Lung microvascular endothelial cell (primary cell): Measurements from ENCODE around the gene SMIM41. TPM values are rescaled to one million over a fixed set of nuclear protein-coding genes. Genes with fewer than 3 reads are reported as not detected.

Experiments used
- DNase-seq, 2 donors: peaks; one replicate each; pipeline versions ENCODE4 v3.0.0 to v3.0.0-alpha.2; 2010; ENCODE audit warnings: low read depth in 2 of 2
- total RNA-seq: library from RNA; depleted of rRNA; stranded (reverse); fragments of >200 nt; gene quantifications from 2 replicates; pipeline ENCODE4 v1.2.1, GENCODE V29; 2014

The SMIM41 gene
- total RNA-seq, 1 donor from 2014 or later, result not detected

DNA sequence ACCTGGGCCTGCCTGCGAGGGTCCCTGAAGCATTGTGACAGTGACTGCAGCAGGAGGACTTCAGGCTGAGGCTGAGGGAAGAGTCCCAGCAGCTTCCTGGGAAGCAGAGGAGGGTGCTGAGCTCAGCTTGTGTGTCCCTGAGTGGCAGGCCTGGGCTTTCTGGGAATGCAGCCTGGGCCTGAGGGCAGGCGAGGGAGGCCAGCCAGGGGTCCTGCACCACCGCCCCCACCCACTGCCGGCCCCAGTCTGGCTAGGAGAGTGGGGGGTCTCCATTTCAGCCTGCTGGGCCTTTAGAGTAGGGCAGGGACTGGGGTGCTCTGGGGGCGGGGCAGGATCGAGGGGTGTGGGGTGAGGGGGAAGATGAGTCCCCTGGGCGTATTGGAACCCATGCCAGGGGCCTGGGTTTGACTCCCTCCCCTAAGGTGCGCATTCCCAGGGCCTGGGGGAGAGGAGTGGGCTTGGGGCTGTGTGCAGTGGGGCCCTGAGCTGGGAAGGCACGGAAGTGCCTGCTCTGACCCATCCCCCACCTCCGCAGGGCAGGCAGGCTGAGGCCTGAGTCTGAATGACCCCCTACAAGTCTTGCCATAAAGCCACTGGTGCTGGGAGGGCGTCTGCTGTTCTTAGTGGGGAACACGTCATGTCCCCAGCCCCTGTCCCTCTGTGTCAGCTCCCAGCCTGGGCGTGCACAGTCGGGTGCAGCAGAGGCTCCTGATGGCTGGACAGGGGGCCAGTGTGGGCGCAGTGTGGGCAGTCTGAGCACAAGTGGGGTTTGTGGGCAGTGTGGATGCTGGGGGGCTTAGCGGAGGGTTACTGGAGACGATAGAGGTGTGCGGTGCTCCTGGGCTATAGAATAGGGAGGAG is 66.0 kb downstream of the SMIM41 start:
- DNase-seq, result no peak

GRCh38 chr12:52146089-52146821 is 66.8 kb downstream of the SMIM41 start:
- no peak for DNase-seq

DNA sequence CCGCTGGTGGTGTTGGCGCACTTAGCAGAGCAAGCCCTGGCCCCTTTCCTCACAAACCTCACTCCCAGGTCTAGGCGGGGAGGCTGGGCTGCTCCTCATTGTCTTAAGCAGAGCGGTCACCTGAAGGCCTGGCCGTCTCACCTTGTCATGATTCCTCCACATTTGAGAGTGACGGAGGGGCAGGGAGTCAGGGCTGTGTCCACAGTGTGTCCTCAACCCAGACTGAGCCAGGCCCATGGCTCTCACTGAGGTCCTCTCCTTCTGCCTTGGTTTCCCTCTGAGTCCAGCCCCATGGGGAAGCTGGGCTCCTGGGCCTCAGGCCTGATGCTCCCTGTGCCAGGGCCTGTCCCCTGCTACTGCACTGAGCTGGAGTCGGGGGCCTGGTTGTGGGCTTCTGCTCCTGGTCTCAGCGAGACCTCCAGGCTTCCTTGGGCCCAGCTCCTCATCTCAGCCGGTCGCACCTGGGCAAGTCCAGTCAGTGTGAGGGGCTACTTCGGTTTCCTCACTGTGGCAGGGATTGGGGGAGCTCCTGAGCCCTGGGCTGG is 67.4 kb downstream of the SMIM41 start:
- no peak for DNase-seq

DNA sequence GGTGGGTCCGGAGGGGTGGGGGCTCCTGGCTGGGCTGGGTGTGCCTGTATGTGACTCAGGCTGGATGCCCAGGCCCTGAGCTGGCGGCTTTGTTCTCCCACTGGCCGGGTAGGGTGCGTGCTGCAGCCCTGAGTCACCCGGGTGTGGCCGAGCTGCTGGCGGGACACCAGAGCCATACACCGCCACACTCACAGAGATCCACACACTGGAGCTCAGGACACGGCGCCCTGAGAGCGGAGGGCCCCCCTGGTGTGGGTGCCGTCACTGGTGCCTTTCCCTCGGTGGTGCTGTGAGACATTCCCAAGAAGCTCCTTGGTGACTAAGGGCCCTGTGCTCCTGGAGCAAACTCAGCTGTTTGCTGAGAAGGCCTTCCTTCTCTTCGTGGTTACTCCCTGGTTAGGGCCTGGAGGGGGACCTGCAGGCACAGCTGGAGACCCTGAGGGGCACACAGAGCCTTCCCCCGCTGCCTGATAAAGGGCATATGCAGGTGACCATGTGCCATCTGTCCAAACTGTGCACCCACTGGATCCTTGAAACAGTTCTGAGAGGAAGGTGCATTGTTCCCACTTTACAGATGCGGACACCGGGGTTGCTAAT is 68.0 kb downstream of the SMIM41 start:
- DNase-seq, result peak; percentile 90 to 98

- DNase-seq, result no peak
Measured at GRCh38 chr12:52147964-52148463, 68.5 kb downstream of the SMIM41 start.

- no peak for DNase-seq
Measured at GRCh38 chr12:52148464-52149181, 69.1 kb downstream of the SMIM41 start.

GRCh38 chr12:52149182-52149641 is 69.7 kb downstream of the SMIM41 start:
- no peak for DNase-seq

- peak in 1 of 2 donors; percentile 33 for DNase-seq
Measured at GRCh38 chr12:52149651-52150241, 70.2 kb downstream of the SMIM41 start.

GRCh38 chr12:52151153-52151836 is 71.8 kb downstream of the SMIM41 start:
- DNase-seq, result no peak

DNA sequence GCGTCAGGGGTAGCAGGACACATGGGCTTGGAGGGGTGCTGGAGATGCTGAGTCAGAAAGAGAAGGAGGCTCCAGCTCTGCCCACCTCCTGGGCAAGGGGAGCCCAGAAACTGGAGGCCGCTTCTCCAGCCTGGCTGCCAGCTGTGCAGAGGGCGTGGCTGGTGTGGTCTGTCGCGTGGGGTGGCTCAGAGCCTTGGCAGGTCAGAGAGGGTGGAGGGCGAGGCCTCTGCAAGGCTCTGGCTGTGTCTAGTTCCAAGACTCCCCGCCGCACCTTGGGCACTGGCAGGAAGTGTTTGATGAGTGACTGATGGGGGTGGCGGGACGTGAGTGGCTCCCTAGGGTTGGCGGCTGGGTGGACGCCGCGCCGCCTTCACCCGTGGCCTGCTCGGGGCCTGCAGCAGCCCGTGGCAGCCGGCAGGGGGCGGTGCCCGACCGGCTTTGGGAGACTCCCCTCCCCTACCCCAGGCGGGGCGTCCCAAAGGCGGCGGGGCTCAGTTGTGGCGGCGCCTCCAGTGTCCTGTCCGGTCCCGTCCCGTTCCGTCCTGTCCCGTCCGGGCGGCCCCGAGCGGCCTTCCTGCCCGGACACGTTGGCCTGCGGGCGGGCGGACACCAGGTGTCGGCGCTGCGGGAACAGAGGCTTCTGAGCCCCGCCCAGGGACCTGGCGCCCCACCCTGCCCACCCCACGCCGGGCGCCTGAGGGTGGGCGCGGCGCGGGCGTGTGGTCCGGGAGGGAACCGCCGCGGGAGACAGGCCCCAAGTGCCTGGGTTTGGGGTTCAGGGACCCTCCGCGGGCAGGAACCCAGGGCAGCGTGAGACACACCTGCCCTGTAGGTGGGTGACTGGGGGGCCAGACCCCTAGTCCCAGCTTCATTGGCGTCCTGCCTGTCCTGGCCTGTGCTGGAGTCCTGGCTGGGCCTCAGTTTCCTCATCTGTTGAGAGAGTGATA is 72.6 kb downstream of the SMIM41 start:
- peak; percentile 74 to 75 for DNase-seq

GRCh38 chr12:52152905-52153317 is 73.4 kb downstream of the SMIM41 start:
- no peak for DNase-seq

DNA sequence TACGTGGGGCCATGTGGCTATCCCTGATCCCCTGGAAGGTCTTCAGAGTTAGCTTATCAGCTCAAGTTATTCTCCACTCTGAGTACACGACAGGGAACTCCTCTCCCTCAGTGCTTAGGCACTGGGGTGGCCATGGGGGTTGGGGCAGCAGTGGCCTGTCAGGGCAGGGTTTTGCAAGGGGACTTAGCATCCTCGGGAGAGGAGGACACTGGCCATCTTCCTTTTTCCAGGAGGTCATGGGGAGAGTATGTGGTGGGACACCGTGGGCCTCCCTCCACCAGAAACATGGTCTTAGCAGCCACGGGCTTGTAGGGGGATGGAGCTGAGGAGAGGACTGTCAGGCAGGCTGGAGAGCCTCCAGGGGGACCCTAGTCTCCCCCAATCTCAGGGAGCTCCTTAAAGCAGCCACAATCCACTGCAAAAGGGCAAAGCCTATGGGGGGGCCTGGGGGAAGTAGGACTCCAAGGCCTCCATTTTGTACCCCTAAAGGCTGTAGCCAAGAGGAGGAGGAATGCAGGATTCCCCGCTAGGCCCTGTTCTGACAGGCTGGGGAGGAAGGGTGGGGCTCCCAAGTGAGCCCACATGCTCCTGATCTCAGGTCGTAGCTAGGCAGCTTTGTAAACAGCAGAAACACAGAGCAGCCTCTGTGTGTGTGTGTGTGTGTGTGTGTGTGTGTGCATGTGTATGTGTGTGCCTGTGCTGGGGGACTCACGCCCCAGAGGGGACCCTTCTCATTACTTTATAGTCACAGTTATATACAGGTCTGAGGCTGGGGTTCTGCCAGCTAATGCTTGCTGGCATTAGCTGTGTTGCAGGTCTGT is 75.8 kb downstream of the SMIM41 start:
- peak in 1 of 2 donors; percentile 70 for DNase-seq

DNA sequence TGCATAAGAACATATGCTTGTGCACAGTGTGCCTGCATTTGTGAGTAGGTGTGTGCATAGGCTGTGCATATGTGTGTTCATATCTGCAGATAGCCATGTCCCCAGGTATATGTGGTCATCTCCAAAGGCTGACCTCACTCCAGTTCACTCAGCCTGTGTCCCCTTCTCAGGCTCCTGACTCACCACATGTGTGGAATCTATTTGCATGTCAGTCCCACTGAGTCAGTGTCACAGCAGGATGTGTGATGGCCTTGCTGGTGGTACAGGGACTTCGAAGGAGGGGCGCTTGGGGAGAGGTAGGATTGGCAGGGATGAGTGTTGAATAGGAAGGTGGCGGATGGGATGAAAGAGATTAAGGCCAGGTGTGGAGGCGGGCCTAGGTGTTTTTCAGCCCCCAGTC is 76.8 kb downstream of the SMIM41 start:
- DNase-seq, result no peak

DNA sequence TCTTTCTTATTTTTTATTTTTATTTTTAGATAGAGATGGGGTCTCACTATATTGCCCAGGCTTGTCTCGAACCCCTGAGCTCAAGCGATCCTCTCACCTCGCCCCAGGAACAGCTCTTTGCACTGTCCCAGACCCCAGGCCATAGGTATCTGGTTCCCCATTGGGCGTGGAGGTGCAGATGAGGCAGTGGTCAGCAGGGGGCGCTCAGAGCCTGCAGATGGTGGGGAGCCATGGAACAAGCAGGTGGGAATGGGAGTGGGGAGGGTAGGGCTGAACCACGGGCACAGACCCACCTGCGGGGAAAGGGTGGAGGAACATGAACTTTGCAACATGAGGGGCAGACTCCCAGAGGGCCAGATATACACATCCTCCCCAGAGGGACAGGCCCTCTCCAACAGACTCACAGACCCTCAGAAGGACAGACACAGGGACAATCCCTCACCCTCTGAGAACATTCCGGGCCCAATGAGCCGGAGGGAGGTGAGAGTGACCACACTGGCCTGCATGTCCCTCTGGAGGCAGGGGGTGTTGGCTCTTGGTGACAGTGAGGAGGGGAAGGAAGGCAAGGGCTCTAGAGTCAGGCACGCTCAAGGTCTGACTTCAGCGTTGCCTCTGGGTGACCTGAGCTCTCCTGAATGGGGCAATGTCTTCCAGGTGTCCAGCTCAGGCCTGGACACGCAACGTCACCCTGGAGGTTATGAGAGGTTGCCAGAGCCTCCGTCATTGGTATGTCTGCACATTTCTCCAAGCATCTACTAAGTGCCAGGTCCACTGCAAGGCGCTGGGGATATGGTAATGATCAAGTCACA is 77.5 kb downstream of the SMIM41 start:
- peak; percentile 69 to 78 for DNase-seq

DNA sequence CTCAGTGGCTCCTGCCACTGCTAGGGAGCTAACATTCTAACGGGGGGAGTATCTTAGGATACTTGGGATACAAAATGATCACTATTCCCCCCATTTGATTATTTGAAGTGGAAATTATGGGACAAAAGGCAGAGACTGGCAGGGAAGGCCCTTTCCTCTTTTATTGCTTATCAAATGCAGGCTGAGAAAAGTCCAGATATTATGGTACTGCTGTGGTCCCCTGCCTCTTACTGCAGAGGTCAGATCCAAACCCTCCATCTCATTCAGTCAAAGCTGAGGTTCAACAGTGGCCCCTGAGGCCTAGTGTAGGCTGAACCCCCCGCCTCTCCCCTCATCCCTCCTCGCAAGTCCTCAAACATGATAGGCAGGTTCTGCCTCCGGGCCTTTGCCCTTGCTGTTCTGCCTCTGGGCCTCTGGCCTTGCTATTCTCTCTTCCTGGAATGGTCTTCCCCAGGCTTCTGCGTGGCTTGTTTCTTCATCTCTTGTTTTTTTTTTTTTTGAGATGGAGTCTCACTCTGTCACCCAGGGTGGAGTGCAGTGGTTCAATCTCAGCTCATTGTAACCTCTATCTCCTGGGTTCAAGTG is 78.2 kb downstream of the SMIM41 start:
- DNase-seq, result no peak
